NOMO-1 treated with DMSO at 0.1 percent for 48 hours (cell line): ENCODE measurements around the gene THAP2.
A peak's percentile ranks its signal among the peaks of the same experiment; 100 is the strongest.

ENCODE experiments used
- DNase-seq: peaks from one replicate; lab custom pipeline; 2025; ENCODE audit not compliant: unreplicated experiment; lab: John Stamatoyannopoulos, UW

The THAP2 gene

DNA sequence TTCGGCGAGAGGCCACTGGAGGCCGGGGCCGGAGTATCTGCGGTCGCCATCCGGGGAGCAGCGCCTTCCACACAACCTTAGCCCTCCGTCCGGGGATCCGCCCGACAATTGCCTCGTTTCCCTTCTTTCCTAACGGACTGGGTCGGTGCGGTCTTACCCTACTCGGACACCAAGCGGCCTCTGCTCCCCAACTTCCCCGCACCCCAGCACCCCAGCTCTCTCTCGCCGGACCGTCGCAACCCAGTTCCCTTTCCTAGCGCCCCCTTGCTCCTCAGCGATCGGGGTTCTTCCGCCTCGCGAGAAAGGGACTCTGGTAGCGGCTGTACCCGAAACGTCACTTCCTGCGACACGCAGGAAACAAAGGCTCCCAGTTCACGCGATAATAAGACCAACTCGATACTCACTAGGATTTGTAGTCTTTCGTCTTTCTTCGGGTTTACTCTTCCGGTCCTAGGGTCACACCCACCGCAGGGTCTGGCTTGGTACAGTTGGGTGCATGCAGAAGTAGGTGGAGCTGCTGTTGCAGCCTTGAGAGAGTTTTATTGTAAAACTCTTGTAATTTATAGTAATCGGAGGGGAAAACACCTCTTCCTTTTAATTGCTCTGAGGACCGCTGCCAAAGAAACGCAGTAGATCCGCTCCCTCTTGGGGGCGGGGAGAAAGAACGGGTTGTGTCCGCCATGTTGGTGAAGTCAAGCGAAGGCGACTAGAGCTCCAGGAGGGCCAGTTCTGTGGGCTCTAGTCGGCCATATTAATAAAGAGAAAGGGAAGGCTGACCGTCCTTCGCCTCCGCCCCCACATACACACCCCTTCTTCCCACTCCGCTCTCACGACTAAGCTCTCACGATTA is at the start of gene THAP2, which contains the start of gene ZFC3H1:
TSS of gene THAP2 (plus strand) at position 741 of the 850 bp plus-strand sequence. CDS start 209 bp downstream, outside the sequence.
TSS of gene ZFC3H1 (minus strand) at position 288 of the 850 bp plus-strand sequence. CDS start at position 50, 238 bp downstream.
- DNase-seq = peak; percentile 100

- no peak for DNase-seq
These were observed 42.2 kb upstream of the THAP2 start for GRCh38 chr12:71621938-71622337.

- DNase-seq = no peak
These were observed 38.6 kb upstream of the THAP2 start for GRCh38 chr12:71625476-71625875.

GRCh38 chr12:71626098-71626497 is 38.0 kb upstream of the THAP2 start:
- DNase-seq = peak; percentile 51

DNA sequence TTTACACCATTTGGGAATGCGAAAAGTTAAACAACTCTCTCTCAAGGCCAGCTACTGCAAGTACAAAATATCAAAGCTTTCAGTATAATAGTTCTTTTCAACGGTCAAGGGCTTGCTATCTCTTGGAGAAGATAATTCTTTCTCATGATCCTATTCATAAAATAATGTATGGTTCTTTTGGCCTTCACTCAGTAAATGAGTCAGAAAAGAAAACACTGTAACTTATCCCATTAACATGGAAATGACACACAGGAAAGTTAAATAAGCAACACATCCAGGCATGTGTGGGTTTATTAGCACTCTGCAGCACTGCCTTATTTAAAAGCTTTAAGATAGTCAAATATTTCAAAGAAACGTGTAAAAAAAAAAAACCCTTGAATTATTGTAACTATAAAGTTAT is 37.3 kb upstream of the THAP2 start:
- DNase-seq = no peak

DNA sequence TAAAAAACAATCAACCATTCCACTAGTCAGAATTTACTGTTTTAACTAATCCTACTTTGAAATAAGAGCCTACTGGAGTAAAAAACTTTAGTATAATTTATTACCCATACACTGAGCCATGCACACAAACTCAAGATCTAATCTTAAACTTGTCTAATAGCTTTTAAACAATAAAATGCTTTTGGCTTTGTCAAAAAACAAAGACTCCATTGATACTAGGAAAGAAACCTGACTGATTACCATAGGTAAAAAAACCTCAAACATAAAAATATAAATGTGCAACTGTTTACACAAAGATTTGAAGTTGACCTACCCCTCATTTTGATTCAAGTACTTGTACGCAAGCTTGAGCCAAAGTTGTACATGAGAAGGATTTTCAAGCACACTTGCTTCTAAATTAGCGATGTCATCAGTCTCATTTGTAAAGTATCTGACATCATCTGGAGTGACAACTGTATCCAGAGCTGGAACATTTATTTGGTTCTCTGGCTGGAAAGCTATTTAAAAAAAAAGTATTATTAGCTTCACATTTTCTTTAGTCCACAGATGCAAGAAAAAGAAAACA is 36.6 kb upstream of the THAP2 start:
- DNase-seq = no peak

DNA sequence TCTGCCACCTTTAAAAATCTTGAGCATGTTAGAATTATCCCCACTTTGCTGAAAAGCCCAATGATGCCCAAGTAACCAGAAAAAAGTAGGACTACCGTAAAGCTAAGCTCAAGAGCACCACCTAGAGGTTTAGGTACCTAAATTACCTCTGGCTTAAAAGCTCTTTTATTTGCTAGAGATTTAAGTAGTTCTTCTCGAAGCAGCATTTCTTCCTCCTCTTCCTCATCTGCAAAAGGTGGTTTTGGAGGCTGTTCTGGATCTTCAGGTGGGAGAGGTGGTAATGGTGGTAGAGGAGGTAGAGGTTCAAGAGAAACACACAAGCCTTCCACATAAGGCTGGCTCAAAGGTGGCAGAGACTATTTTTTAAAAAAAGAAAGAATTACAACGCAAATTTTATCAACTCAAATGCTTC is 27.4 kb upstream of the THAP2 start:
- DNase-seq = peak; percentile 35

GRCh38 chr12:71638499-71638898 is 25.6 kb upstream of the THAP2 start:
- DNase-seq = no peak

- no peak for DNase-seq
These were observed 24.8 kb upstream of the THAP2 start for GRCh38 chr12:71639341-71639760.

GRCh38 chr12:71640316-71640715 is 23.8 kb upstream of the THAP2 start:
- DNase-seq = no peak

DNA sequence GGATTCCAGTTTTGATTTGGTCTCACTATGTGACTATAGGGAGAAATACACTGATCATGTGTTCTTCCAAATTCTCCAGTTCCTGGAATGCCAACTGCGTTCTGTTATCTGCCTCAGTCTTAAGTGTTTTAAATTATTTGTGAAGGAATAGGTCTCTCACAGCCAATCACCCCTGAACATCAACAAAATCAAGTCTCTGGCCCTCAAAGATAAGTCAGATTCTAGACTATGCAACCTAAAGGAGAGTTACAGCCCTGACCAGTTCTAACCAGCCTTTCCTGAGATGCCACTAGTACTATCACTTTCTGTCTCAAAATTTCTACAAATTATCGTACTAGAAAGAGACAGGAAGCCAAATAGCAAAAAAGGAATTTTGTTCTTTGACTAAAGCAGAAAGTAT is 22.7 kb upstream of the THAP2 start:
- DNase-seq = no peak

GRCh38 chr12:71642264-71642663 is 21.8 kb upstream of the THAP2 start:
- no peak for DNase-seq

DNA sequence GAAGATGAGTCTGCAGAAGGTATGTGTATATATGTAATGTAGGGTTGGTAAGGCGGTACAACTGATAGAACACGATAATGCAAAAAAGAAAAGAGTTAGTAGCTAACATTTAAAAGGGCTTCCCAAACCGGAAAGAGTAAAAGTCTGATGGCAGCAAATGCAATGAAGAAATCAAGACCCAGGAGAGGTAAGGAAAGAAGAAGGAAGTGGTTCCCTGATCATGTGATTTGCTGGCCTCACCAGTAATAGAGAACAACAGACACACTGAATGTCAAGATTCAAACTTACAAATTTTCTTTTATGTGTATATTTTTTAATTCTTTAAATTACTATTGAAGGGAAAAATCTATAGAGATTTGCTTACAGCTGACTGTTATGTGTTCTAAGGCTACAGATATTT is 18.8 kb upstream of the THAP2 start:
- peak; percentile 54 for DNase-seq

- DNase-seq = no peak
These were observed 17.6 kb upstream of the THAP2 start for GRCh38 chr12:71646512-71646911.

- DNase-seq = no peak
These were observed 15.6 kb upstream of the THAP2 start for GRCh38 chr12:71648537-71648936.

GRCh38 chr12:71649401-71649800 is 14.7 kb upstream of the THAP2 start:
- DNase-seq = no peak

DNA sequence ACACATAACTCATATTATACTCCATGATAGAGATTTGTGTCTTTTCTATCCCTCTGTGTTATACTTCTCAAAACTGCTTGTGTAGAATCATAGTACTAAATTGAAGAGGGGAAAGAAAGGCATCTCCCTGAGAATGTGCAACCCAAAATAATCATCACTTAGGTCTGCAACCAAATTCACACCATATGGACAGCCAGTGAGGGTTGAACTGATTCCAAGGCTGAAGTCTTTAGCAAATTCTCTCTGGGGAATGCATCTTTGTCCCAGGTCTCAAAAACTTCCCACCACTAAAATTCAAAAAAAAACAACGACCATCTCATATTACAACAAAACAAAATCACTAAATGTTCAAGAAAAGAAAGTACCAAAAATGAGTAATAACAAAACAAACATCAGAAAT is 11.4 kb upstream of the THAP2 start:
- no peak for DNase-seq

DNA sequence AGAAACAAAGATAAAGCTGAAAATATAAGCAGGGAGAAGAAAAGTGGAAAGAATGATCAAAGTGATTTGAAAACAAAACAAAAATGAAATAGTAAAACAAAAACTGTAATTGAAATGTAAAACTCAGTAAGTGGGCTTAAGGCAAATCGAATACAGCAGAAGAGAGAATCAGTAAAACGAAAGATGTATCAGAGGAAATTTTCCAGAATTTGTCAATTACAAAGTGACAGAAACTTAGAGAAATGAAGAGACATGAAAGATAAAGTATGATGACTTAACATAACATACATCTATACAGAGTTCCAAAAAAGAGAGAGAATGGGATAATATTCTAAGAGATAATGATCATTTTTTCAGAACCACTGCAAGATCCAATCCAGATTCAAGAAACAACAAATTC is 11.0 kb upstream of the THAP2 start:
- no peak for DNase-seq

- no peak for DNase-seq
These were observed 9.9 kb upstream of the THAP2 start for GRCh38 chr12:71654200-71654599.

GRCh38 chr12:71655495-71655894 is 8.6 kb upstream of the THAP2 start:
- no peak for DNase-seq

DNA sequence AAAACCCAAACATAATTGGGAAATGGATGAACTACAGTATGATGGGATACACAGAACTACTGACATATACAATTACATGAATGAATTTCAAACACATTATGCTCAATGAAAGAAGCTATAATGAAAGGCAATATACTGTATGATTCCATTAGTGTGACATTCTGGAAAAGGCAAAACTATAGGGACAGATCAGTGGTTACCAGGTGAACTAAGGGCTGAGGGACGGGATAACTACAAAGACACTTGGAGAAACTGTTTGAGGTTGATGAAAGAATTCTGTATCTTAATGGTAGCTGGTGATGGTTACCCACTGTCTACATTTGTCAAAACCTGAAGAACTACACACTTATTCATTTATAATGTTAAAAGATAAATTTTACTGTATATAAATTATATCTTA is 8.2 kb upstream of the THAP2 start:
- no peak for DNase-seq

DNA sequence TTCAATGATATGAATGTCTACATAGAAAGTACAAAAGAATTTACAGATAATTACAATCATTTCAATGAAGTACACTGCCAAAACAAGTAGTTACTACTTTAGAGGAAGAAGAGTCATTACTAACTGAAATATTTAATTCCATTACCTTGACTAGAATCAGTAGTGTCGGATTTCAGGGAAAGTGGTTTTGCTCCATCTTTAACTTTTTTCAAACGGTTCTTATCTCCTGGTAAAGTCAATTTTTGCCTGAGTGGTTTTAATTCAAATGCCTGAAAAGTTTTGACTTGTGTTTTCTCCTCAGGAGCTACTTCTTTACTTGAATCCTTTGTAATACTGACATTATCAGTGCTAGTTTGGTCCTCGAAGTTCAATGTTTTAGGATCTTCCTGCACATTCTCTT is 7.4 kb upstream of the THAP2 start:
- no peak for DNase-seq
